ACHN (cell line): Measurements from ENCODE around the gene CELSR1.

Experiments used
- DNase-seq: peaks from one replicate; pipeline ENCODE4 v3.0.0-alpha.2; 2015
- in situ Hi-C: cut with HindIII; loops from 2 replicates; pipeline ENCODE4 v1.10.0; 2017; ENCODE audit warnings: low sequenced_read_pairs, low pct_ligation_motif_present, low pct_unique_long_range_greater_than_20kb

CELSR1 gene

DNA sequence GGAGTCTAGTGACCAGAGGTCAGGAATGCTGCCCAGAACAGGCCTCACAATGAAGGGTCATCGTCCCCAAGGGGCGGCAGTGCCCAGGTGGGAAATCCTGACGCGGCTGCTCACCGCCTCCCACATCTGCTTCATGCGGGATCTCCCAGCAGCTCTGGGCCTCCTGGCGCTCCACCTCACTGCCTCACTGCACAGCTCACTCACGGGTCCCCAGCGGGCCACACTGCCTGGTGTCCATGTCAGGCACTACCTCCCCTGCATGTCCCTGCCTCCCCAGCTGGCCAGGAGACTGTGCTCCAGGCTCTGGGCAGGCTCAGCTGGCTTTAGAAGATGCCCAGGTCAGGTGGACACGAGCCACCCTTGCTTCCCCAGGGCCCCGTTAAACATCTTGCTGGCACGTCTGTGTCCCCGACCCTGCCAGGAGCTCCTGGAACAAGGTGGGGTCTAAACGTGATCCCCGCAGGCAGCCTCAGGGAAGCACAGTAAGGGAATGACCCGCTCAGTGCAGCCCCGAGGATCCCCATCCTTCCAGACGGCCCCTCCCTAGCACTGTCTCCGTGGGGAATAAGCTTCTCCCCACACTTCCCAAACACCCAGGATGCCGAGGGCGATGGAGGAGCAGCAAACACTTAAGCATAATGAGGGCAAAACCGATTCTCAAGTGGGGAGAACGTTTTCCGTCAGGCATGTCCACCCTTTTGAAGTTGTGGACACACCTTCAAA, 108.7 kb downstream of the CELSR1 start:
- in situ Hi-C loops: loop anchor here (25.0 kb wide), 1 partner anchor 116 kb away; no protein-coding TSS in a partner anchor
- DNase-seq: no peak

DNA sequence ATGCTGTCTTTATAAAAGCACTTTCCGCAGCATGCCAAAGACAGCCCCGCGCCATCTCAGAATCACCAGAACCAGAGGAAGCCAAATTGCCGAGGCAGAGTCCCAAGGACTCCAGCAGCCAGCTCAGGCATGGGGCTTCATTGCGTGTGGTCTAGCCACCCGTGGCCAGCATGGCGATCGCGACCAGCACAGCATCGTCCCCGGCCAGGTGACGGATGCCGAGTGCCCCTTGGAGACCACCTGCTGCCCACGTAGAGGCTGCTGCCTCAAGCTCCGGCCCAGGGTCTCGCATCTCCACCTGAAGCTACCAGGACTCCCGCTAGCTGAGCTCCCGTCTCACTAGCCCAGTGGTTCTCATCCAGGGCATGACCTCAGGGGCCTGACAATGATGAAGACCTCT, 109.2 kb downstream of the CELSR1 start:
- in situ Hi-C loops: loop anchor here (25.0 kb wide), 1 partner anchor 116 kb away; no protein-coding TSS in a partner anchor
- DNase-seq: no peak

GRCh38 chr22:46425016-46425415, 112.4 kb downstream of the CELSR1 start:
- DNase-seq: peak; percentile 68
- in situ Hi-C loops: loop anchor here (25.0 kb wide), 1 partner anchor 113 kb away; no protein-coding TSS in a partner anchor

- DNase-seq: no peak
- in situ Hi-C loops: no loop called here
These were observed 112.9 kb downstream of the CELSR1 start for GRCh38 chr22:46424496-46424895.

GRCh38 chr22:46422896-46423295, 114.5 kb downstream of the CELSR1 start:
- in situ Hi-C loops: no loop called here
- no peak for DNase-seq

DNA sequence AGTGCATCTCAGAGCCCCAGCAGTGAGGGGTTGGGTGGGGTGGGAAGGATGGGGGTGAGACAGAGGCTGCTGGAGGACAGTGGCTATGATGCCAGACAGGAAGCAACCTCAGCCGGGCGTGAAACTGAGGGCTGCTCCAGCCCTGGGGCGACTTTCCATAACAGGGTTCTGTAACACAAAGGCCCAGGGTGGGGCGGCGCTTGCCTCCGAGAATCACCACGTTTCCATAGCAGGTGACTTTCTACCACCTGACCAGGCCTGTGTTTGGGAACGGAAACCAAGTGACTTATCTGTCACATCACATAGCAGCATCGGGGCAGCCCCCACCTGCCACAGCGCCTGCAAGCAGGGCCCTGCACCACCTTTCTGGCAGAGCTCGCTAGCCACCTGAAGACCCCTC, 116.2 kb downstream of the CELSR1 start:
- no peak for DNase-seq
- in situ Hi-C loops: no loop called here

- DNase-seq: no peak
- in situ Hi-C loops: no loop called here
These were observed 117.5 kb downstream of the CELSR1 start for GRCh38 chr22:46419754-46420571.

DNA sequence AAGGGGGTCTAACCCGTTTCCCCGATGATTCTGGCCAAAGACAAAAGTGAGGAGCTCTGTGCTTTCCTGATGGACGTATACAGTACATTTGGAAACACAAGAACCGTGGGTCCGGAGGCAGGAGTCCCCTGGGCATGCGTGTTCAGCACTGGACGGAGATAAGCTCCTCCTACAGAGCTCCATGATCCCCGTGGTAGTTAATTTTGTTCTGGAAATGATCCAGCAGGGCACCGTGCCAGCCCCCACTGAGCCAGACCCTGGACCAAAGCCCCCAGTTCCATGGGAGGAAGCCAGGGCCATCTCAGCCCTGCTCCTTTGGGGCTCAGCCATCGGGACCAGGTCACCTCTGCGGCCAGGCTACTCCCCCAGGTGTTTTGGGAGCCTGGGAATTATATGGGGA, 118.6 kb downstream of the CELSR1 start:
- DNase-seq: no peak
- in situ Hi-C loops: no loop called here

GRCh38 chr22:46417769-46418168, 119.7 kb downstream of the CELSR1 start:
- no peak for DNase-seq
- in situ Hi-C loops: no loop called here

DNA sequence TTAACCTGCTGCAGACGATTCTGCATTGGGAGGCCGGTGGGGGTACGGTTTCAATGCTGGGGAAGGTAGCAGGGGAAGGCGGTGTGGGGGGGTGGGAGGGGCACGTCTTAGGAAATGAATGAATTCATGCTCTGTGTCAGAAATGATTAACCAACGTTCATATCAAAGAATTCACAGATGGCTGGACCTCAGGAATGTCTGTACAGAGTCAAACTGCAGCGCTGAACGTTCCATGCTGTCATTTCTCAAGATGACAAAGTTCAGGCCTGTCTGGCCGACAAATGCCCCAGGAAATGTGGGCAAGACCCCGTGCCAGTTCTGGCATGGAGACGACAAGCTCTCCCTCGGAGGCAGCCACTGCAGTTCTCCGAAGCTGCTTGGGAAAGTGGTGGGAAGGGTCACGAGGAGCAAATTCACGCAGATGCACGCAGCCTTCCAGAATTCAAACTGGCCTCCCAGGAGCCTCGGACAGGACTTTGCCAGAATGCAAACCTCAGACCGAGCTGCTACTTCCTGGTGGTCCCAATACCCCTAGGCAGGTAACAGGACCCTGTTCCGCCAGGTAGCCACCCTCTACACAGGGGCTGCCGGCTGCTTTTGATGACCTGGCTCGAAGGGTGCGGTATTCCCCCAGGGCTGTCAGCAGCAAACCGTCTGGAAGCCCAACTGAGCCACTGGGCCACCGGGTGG, 120.4 kb downstream of the CELSR1 start:
- in situ Hi-C loops: no loop called here
- peak; percentile 86 for DNase-seq

DNA sequence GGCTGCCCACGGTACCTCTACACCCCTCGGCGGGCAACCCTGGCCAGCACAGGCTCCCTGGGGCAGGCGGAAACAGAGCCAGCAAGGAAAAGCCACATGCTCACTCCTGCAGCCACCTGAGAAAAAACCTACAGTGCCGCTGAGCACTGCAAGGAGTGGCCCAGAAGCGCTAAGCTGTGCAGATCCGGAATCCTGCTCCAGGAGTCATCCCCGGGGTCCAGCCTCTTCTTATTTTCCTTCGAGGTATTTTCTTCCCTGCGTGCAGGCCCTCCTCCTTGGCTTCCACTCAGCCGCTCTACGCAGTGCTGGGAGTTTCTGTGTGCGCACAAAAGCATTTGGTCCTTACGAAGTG, 120.9 kb downstream of the CELSR1 start:
- DNase-seq: peak; percentile 77
- in situ Hi-C loops: no loop called here

DNA sequence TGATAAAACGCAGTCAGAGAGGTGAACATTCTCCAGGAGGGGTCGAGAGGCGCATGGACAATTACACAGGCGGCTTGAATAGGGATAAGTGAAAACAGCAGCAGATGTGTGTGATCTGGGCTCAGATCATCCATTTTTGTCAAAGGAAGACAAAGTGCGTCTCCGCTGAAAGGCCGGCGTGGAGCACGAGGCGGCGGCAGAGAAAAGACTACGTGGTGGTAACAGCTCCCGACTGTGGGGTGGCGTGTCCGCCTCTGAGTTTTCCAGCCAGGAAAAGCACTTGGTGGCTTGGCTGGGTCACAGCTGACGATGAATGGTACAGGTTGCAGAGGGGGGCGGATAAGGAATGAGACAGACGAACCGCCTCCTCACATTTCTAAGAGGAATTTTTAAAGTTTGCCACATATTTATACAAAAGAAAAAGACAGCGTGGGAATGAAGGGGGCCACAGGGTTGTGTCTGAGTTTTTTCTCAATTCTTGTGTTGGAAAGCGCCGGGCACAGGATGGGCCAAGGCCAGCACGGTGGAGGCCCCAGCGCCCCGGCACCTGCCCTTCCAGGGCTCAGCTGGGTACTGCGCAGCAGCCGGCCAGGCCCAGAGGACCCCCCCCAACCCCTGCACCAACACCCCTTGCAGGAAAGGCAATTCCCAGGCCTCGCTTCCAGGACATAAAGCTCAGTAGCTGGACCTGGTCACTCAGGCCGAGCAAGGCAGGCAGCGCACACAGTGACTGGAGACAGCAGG, 121.5 kb downstream of the CELSR1 start:
- DNase-seq: peak; percentile 29
- in situ Hi-C loops: no loop called here

- in situ Hi-C loops: no loop called here
- DNase-seq: no peak
These were observed 122.7 kb downstream of the CELSR1 start for GRCh38 chr22:46414704-46415103.

GRCh38 chr22:46413725-46414379, 123.6 kb downstream of the CELSR1 start:
- in situ Hi-C loops: no loop called here
- DNase-seq: no peak

DNA sequence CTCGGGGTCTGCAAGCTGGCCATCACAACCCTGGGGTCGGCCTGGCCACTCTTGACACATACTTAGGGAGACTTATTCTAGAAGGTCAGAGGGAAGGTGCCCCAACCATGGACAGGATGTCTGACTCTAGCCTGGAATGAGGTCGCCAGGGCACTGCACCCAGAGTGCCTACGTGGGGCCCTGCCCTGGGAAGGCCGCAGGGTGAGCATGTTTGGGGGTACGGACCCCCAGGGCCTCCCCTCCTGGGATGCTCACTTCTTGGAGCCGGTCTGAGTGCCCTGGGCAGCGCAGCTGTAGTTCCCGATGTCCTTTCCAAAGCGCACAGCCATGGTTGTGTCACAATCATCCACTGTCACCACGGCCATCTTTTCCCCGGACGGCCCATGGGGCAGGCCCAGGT, 126.1 kb downstream of the CELSR1 start:
- in situ Hi-C loops: no loop called here
- DNase-seq: no peak

DNA sequence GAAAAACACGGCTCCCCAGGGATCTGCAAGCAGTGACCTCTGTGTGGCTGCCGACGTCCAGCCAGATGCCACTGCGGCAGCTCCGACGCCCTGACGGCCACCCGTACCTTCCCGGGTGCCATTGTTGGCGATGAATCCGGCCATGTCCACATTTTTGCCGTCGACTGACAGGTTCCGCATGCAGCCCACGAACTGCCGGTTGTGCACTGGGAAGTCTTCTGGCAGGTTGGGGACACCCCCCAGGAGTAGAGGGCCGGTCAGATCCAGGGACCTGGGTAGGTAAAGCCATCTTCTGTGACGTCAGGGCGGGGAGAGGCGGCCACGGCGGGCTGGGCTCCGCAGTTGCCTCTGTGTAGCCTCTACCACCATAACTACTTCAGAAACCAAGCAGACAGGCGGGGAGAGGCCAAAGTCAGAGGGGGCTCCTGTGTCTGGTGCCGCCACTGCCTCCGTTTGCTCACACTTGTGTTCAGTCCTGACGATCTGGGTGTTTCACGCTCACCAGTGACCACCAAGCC, 127.1 kb downstream of the CELSR1 start:
- in situ Hi-C loops: no loop called here
- no peak for DNase-seq

GRCh38 chr22:46409631-46410210, 127.7 kb downstream of the CELSR1 start:
- in situ Hi-C loops: no loop called here
- DNase-seq: no peak
